Upper lobe of left lung (tissue), 6 donors: ENCODE measurements around the gene MGAT1. TPM values are rescaled to one million over a fixed set of nuclear protein-coding genes. Genes with fewer than 3 reads are reported as not detected.
A peak's percentile ranks its signal among the peaks of the same experiment; 100 is the strongest.

ENCODE experiments used
- ATAC-seq, 2 donors: fragments of 200-7000 bp; cut with Tn5 transposase; one replicate each; pipeline ENCODE4 v1.9.1; 2022; ENCODE audit warnings: mild to moderate bottlenecking in 2 of 2, moderate library complexity in 2 of 2; ENCODE audit not compliant: low FRiP score in 2 of 2
- DNase-seq, 2 donors: peaks; one replicate each; pipeline ENCODE4 v3.0.0-alpha.2; 2019 to 2020
- H3K27ac ChIP-seq, 4 donors: fragments of 200-600 bp; sonication (generic); one replicate each; pipeline ENCODE4 v1.5.1; 2016 to 2019
- H3K27me3 ChIP-seq, 4 donors: fragments of 200-600 bp; sonication (generic); one replicate each; pipeline ENCODE4 v1.5.1; 2017 to 2019
- H3K36me3 ChIP-seq, 4 donors: fragments of 200-600 bp; sonication (generic); one replicate each; pipeline ENCODE4 v1.5.1; 2016 to 2019
- H3K4me1 ChIP-seq, 4 donors: fragments of 200-600 bp; sonication (generic); one replicate each; pipeline ENCODE4 v1.5.1; 2018 to 2019
- H3K4me3 ChIP-seq, 4 donors: fragments of 200-600 bp; sonication (generic); one replicate each; pipeline ENCODE4 v1.5.1; 2017 to 2019; ENCODE audit warnings: mild to moderate bottlenecking in 2 of 4, moderate library complexity in 1 of 4
- H3K9me3 ChIP-seq, 4 donors: fragments of 200-600 bp; sonication (generic); one replicate each; pipeline ENCODE4 v1.5.1; 2018 to 2019
- EP300 ChIP-seq, 4 donors: sonication (generic); formaldehyde crosslinking; IDR thresholded peaks; one replicate each; pipeline ENCODE4 v1.5.1; 2017; ENCODE audit warnings: antibody characterized with exemption in 4 of 4, control low read depth in 2 of 4
- POLR2A ChIP-seq, 4 donors: fragments of 450-650 bp; IDR thresholded peaks; one replicate each; pipeline ENCODE4 v1.5.1; 2016 to 2017; ENCODE audit warnings: antibody characterized with exemption in 4 of 4, mild to moderate bottlenecking in 2 of 4
- POLR2AphosphoS5 ChIP-seq, 2 donors: sonication (generic); formaldehyde crosslinking; IDR thresholded peaks; one replicate each; pipeline ENCODE4 v1.5.1; 2017; ENCODE audit warnings: antibody characterized with exemption in 2 of 2
- WGBS, 2 donors: methylation state at CpG; one replicate each; pipeline ENCODE4 v1.1.5; 2017 to 2018; 5-methylcytosine and 5-hydroxymethylcytosine counted together
- total RNA-seq, 6 donors: library from RNA; depleted of rRNA in 4 of 6; stranded (reverse); fragments of >200 nt in 4 of 6; gene quantifications; one replicate each; pipeline versions ENCODE4 v1.1.0 to v1.2.1, GENCODE V29; 2016 to 2021
- TF ChIP-seq, protein P1 (sequence below), 6 experiments: fragments of 450-650 bp in 4 of 6; fragments of 200-600 bp in 2 of 6; sonication (generic) in 2 of 6; IDR thresholded peaks; one replicate each; pipeline ENCODE4 v1.5.1; 2016 to 2019; ENCODE audit warnings: antibody characterized with exemption in 6 of 6
- donor health status: DM: no; HTN: no; CAD: no; lungs with moderate emphysema.
- donor health status: DM: no; HTN: yes; CAD: no; lungs with severe emphysema.

The MGAT1 gene
- total RNA-seq, 6 donors from 2014 or later = 148 to 392 (median 277) TPM

DNA sequence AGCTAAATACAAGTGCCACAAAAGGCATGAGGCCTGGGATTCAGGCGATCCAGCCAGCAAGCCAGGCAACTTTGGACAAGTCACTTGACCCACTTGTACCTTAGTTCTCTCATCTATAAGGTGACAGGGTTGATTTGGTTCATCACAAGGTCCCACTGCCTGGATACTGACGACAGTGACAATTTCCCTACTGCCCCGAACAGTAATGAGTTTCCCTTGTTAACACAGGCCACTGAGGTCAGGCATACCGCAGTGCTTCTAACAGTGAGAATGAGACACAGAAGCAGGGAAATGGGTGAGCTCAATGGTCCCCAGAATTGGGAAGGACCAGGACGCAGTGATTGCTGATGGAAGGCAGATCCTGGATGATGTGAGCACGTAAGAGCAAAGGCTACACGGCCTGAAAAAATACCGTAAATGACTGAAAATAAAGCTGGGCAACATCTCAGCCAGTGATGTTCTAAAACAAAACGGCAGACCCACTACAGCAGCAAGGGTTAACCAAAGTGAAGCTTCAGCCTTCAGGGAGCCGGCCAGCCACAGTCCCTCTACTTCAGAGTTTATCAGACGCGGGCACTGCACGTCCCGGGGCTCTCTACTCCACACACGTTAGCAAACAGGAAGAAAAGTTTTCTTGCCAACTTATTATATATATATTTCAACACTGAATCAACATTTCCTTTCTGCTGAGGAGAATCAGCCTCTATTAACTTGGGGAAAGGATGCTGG, 846 bp downstream of the MGAT1 start:
- Histone ChIP-seq H3K27ac (peak overlapping the region; percentile 98 to 99 (median 99)), H3K36me3 (peaks cover 0 to 7% (median 0%) of the 10 kb centered on the region in 4 donors), H3K4me3 (peak overlapping the region; percentile 69 to 95 (median 84)), H3K4me1 (peaks cover 86 to 92% (median 89%) of the 10 kb centered on the region in 4 donors), H3K9me3 (no peaks in the 10 kb centered on the region), H3K27me3 (no peaks in the 10 kb centered on the region)
- DNase-seq = no peak
- TF ChIP-seq POLR2AphosphoS5 (IDR thresholded peaks at IDR 0.05) (no peak), POLR2A (IDR thresholded peaks at IDR 0.05) (no peak), EP300 (IDR thresholded peaks at IDR 0.05) (no peak)
- TF ChIP-seq, protein P1, sequence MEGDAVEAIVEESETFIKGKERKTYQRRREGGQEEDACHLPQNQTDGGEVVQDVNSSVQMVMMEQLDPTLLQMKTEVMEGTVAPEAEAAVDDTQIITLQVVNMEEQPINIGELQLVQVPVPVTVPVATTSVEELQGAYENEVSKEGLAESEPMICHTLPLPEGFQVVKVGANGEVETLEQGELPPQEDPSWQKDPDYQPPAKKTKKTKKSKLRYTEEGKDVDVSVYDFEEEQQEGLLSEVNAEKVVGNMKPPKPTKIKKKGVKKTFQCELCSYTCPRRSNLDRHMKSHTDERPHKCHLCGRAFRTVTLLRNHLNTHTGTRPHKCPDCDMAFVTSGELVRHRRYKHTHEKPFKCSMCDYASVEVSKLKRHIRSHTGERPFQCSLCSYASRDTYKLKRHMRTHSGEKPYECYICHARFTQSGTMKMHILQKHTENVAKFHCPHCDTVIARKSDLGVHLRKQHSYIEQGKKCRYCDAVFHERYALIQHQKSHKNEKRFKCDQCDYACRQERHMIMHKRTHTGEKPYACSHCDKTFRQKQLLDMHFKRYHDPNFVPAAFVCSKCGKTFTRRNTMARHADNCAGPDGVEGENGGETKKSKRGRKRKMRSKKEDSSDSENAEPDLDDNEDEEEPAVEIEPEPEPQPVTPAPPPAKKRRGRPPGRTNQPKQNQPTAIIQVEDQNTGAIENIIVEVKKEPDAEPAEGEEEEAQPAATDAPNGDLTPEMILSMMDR (IDR thresholded peaks at IDR 0.05) = no peak
- WGBS, 2 donors = 8% methylated on average over 15 of the region's 15 CpGs
- peak; percentile 0 to 38 for ATAC-seq

- H3K27ac ChIP-seq = peak overlapping the region; percentile 51 to 99 (median 98)
- H3K4me1 ChIP-seq = peaks cover 81 to 91% (median 84%) of the 10 kb centered on the region in 4 donors
- TF ChIP-seq, protein P1 (IDR thresholded peaks at IDR 0.05) = peak in 1 of 6 experiments; percentile 37
- TF ChIP-seq POLR2AphosphoS5 (IDR thresholded peaks at IDR 0.05) = no peak
- H3K27me3 ChIP-seq = no peaks in the 10 kb centered on the region
- DNase-seq = no peak
- peaks cover 0 to 12% (median 3%) of the 10 kb centered on the region in 4 donors for H3K36me3 ChIP-seq
- H3K4me3 ChIP-seq = peak overlapping the region in 2 of 4 donors; percentile 78 to 95
- no peaks in the 10 kb centered on the region for H3K9me3 ChIP-seq
- WGBS, 2 donors = 64% methylated on average over 6 of the region's 6 CpGs
- no peak for ATAC-seq
Observed at GRCh38 chr5:180799902-180800801, 2.5 kb downstream of the MGAT1 start.

DNA sequence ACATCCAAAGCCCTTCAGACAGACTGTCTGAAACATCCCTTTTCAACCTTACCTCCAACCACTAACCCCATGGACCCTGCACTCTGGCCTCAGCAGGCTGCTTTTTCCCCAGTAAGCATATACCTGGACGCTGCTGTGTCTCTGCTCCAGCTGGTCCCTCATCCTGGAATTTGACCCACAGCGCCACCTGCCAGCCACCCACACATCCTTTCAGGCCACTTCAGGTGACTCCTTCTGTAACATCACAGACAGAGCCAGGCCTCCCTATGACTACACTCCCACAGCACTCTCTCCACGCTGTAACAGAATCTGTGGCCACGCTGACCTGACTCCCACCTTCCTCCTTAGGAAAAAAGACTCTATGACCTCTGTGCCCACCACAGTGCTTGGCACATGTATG, 3.4 kb downstream of the MGAT1 start:
- Histone ChIP-seq H3K4me1 (peaks cover 71 to 84% (median 74%) of the 10 kb centered on the region in 4 donors), H3K9me3 (no peaks in the 10 kb centered on the region), H3K36me3 (peaks cover 0 to 19% (median 6%) of the 10 kb centered on the region in 4 donors), H3K4me3 (no peak overlapping the region), H3K27ac (peak overlapping the region in 2 of 4 donors; percentile 2 to 99), H3K27me3 (no peaks in the 10 kb centered on the region)
- TF ChIP-seq, protein P1 (IDR thresholded peaks at IDR 0.05) = peak in 3 of 6 experiments; percentile 20 to 39 (median 31)
- TF ChIP-seq POLR2AphosphoS5 (IDR thresholded peaks at IDR 0.05) (no peak), EP300 (IDR thresholded peaks at IDR 0.05) (no peak), POLR2A (IDR thresholded peaks at IDR 0.05) (no peak)
- ATAC-seq (no peak), DNase-seq (no peak)
- 66 to 79% methylated on average over 3 to 4 of the region's 4 CpGs for WGBS, 2 donors

GRCh38 chr5:180798193-180798592, 4.4 kb downstream of the MGAT1 start:
- H3K9me3 ChIP-seq = no peaks in the 10 kb centered on the region
- ATAC-seq (no peak), DNase-seq (no peak)
- peaks cover 0 to 27% (median 7%) of the 10 kb centered on the region in 4 donors for H3K36me3 ChIP-seq
- 79 to 88% methylated on average over 11 of the region's 11 CpGs for WGBS, 2 donors
- H3K27ac ChIP-seq = peak overlapping the region in 1 of 4 donors; percentile 33
- H3K4me1 ChIP-seq = peaks cover 62 to 82% (median 66%) of the 10 kb centered on the region in 4 donors
- TF ChIP-seq EP300 (IDR thresholded peaks at IDR 0.05) = no peak
- no peak for TF ChIP-seq POLR2AphosphoS5 (IDR thresholded peaks at IDR 0.05)
- TF ChIP-seq, protein P1 (IDR thresholded peaks at IDR 0.05) = no peak
- TF ChIP-seq POLR2A (IDR thresholded peaks at IDR 0.05) = no peak
- no peak overlapping the region for H3K4me3 ChIP-seq
- no peaks in the 10 kb centered on the region for H3K27me3 ChIP-seq
